HG03432 (cell line): ENCODE results near the gene KRTAP24-1.

Experiments
- ATAC-seq: cut with Tn5 transposase; IDR thresholded peaks from one replicate; pipeline ENCODE4 v1.9.1; 2021; ENCODE audit warnings: mild to moderate bottlenecking, moderate library complexity; ENCODE audit not compliant: unreplicated experiment

Gene KRTAP24-1

GRCh38 chr21:30238168-30238567 is 44.6 kb downstream of the KRTAP24-1 start:
- no peak for ATAC-seq

GRCh38 chr21:30234643-30235042 is 48.1 kb downstream of the KRTAP24-1 start:
- ATAC-seq, result no peak

GRCh38 chr21:30234050-30234449 is 48.7 kb downstream of the KRTAP24-1 start:
- ATAC-seq, result no peak

- ATAC-seq, result no peak
These were observed 49.3 kb downstream of the KRTAP24-1 start for GRCh38 chr21:30233228-30234020.

GRCh38 chr21:30232011-30232410 is 50.7 kb downstream of the KRTAP24-1 start:
- ATAC-seq, result no peak
